GM19463 (cell line): ENCODE data around the gene BAAT.
A peak's percentile ranks its signal among the peaks of the same experiment; 100 is the strongest.
"Not testable (repeated sequence)": the region's sequence is repeated elsewhere in the genome, so short reads cannot be mapped to it uniquely, and the experiment has no call there.

Source experiments
- ATAC-seq: cut with Tn5 transposase; IDR thresholded peaks from one replicate; pipeline ENCODE4 v1.9.1; 2021; ENCODE audit warnings: mild to moderate bottlenecking, moderate library complexity; ENCODE audit not compliant: unreplicated experiment

Gene BAAT

DNA sequence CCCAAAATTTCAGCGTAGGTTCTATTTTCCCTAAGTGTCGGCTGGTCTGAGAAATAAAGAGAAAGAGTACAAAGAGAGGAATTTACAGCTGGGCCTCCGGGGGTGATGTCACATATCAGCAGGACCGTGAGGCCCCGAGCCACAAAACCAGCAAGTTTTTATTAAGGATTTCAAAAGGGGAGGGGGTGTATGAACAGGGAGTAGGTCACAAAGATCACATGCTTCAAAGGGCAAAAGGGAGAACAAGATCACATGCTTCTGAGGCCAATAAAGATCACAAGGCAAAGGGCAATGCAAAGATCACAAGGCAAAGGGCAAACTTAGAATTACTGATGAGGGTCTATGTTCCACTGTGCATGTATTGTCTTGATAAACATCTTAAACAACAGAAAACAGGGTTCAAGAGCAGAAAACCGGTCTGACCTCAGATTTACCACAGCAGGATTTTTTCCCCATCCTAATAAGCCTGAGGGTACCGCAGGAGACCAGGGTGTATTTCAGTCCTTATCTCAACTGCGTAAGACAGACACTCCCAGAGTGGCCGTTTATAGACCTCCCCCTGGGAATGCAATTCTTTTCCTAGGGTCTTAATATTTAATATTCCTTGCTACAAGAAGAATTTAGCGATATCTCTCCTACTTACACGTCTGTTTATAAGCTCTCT, at the start of gene BAAT:
TSS of gene BAAT (minus strand) at position 134 of the 664 bp plus-strand sequence. CDS start 13,602 bp downstream, outside the sequence.
- not testable (repeated sequence) for ATAC-seq

DNA sequence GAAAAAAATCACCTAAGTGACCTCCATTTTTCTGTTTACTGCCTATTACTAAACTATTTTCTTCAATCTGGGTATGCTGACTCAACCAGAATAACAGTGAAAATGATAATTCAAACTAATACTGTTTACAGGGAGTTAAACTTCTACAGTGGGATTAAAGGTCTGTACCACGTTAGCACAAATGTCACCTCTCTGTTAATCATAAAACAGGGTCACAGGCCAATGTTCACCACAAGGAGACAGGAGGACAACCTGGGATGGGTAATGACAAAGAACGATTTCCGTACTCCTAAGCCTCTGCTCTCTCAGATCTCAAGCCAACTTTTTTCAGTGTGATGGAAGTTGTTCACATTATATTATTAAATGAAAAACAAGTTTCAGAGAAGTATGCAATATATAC, 48.4 kb upstream of the BAAT start:
- ATAC-seq, result no peak

- ATAC-seq, result no peak
These were observed 47.9 kb upstream of the BAAT start for GRCh38 chr9:101432740-101433139.

DNA sequence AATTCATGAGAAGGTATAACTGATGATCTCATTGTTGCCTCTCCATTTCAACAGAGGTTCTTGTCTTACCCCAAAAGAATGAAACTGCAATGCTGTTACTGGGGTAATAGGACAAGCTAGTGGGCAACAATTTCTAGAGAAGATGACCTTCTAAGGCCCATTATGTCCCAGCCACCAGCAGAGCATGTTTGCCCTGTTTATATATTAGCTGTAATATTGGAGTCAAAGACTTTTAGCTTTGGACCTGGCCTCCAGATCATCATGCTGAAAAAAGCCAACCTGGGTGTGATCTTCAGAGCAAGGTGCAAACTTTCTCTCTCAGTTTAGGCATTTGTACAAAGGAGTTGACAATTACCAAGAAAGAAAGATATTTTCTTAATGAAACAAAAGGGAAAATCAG, 47.4 kb upstream of the BAAT start:
- ATAC-seq, result no peak

DNA sequence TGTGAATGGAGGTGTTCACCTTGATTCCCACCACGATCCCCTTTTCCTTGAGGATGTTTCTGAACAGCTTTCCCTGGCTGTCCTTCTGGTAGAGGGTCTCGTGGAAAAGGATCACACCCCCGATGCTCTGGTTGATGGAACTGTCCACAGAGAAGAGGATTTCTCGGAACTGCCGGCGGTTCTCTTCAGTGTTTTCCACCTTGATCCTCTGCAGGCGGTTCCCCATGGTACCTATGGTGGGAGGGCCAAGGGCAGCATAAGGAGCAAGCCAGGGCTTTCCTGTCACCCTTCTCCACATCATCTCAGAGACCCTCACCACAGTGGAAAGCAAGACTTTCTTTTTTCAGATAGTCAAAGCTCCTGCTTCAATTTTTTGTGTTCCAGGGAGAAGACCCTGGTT, 44.9 kb upstream of the BAAT start:
- no peak for ATAC-seq

- no peak for ATAC-seq
These were observed 44.1 kb upstream of the BAAT start for GRCh38 chr9:101428909-101429308.

- ATAC-seq, result peak; percentile 63
These were observed 43.3 kb upstream of the BAAT start for GRCh38 chr9:101427957-101428655.

- ATAC-seq, result no peak
These were observed 42.6 kb upstream of the BAAT start for GRCh38 chr9:101427358-101427757.

GRCh38 chr9:101421653-101422065, 36.9 kb upstream of the BAAT start:
- no peak for ATAC-seq

- ATAC-seq, result no peak
These were observed 35.1 kb upstream of the BAAT start for GRCh38 chr9:101419863-101420262.

GRCh38 chr9:101418518-101419430, 34.0 kb upstream of the BAAT start:
- no peak for ATAC-seq

- no peak for ATAC-seq
These were observed 33.2 kb upstream of the BAAT start for GRCh38 chr9:101417977-101418376.

DNA sequence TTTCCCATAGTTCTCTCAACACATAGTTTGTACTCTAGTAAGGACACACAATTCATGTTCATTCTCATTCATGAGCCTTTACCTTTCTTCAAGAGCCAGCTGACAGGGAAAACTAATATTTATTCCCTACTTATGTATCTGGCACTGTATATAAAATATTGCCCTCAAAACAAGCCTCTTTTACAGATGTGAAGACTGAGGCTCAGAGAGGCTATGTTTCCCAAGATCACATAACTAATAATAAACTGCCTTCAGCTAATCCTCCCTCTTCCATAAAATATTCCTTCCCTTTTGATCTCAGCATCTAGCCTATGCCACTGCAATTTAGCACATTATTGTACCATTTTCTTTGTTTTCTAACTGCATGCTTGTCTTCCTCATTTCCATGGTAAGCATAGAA, 32.6 kb upstream of the BAAT start:
- no peak for ATAC-seq

DNA sequence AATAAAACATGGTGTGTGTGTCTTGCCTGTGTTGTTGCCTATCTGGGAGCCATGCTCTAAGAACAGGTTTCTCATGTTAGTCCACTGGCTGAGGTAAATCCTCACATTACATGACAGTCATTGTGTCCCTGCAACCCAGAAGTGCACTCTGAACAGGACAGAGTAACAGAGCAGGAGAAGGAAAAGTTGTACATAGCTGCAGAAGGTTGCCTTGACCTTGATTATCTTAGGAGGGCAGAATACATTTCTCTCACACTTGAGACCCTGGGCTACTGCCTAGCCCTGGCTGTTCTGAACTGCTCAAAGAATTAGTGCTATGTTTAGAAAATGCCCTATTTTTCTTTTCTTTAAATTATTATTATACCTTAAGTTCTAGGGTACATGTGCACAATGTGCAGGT, 30.8 kb upstream of the BAAT start:
- no peak for ATAC-seq

DNA sequence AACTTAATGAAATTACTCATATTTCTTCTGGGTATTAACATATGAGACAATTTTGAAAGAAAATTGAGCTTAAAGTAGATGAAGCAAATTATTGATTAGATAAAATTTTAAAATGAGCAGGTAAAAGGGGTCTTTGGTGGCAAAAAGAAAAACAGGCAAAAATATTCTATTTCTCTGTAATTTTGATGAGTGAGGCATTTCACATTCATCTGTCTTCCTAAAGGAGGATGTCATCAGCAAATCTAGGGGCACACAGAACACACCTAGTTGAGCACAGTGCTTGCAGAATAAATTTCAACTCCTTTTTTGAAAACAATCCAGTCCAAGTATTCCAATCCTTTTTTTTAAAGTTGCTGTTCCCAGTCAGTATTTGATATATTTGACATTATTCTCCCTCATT, 30.0 kb upstream of the BAAT start:
- no peak for ATAC-seq

- ATAC-seq, result no peak
These were observed 24.3 kb upstream of the BAAT start for GRCh38 chr9:101409079-101409477.

GRCh38 chr9:101408374-101409078, 23.7 kb upstream of the BAAT start:
- no peak for ATAC-seq

GRCh38 chr9:101403516-101404285, 18.9 kb upstream of the BAAT start:
- ATAC-seq, result no peak

GRCh38 chr9:101400120-101400519, 15.3 kb upstream of the BAAT start:
- no peak for ATAC-seq

DNA sequence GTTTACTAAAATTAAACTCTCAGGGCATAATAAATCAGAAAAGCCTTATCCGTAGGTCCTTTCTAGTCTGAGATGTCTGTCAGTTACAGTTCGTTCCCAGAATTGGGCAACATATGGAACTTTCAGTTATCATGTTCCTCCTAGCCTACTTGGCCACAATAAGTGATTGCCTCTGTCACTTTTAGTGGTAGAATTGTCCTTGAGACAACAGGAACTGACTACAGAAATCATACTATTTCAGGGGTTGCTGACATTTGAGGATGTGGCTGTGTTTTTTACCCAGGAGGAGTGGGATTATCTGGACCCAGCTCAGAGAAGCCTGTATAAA, 14.8 kb upstream of the BAAT start:
- ATAC-seq, result no peak
